ENCODE results near the gene EZH2. TPM values are rescaled to one million over a fixed set of nuclear protein-coding genes. Genes with fewer than 3 reads are reported as not detected.

The EZH2 gene
- total RNA-seq, 4 donors from 2014 or later: 9.5 to 16.3 (median 11.3) TPM

GRCh38 chr7:148828965-148829364, 55.1 kb downstream of the EZH2 start:
- TF ChIP-seq CTCF (IDR thresholded peaks at IDR 0.05) (no peak), POLR2A (IDR thresholded peaks at IDR 0.05) (no peak)
- 97 to 100% methylated on average over 1 of the region's 1 CpG for WGBS, 2 donors
- no peak for DNase-seq (ENCODE audit: low spot score in 2 of 2)
- no peak overlapping the region for H3K4me3 ChIP-seq (ENCODE audit: low read depth, poor library complexity, severe bottlenecking)
- intact Hi-C loops (cut with DNase I; ENCODE audit: low total_unique reads): no loop called here

DNA sequence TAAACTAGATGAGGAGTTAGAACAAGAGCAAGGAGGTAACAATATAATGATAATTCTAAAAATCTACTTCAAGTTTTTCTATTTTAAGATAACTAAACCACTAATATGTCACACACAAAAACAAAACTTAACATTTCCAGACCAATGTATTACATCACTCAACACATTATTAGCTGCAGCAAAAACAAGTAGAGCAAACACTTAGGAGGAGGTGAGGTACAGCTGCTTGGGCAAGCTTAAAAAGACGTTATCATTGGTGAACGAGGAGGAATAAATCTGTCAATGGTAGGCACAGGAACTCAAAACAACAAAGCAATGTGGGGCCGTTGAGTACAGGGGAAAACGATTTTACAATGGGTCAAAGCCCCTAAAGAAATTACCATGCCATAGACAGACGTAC, 58.8 kb downstream of the EZH2 start:
- no peak for DNase-seq (ENCODE audit: low spot score in 2 of 2)
- H3K4me3 ChIP-seq (ENCODE audit: low read depth, poor library complexity, severe bottlenecking): no peak overlapping the region
- intact Hi-C loops (cut with DNase I; ENCODE audit: low total_unique reads): no loop called here
- 67 to 71% methylated on average over 5 of the region's 5 CpGs for WGBS, 2 donors
- TF ChIP-seq CTCF (IDR thresholded peaks at IDR 0.05) (no peak), POLR2A (IDR thresholded peaks at IDR 0.05) (no peak)

- no peak for DNase-seq (ENCODE audit: low spot score in 2 of 2)
- intact Hi-C loops (cut with DNase I; ENCODE audit: low total_unique reads): no loop called here
- H3K4me3 ChIP-seq (ENCODE audit: low read depth, poor library complexity, severe bottlenecking): no peak overlapping the region
- 95 to 96% methylated on average over 2 of the region's 2 CpGs for WGBS, 2 donors
- no peak for TF ChIP-seq POLR2A (IDR thresholded peaks at IDR 0.05)
- no peak for TF ChIP-seq CTCF (IDR thresholded peaks at IDR 0.05)
Observed at GRCh38 chr7:148824864-148825263, 59.2 kb downstream of the EZH2 start.

GRCh38 chr7:148821422-148821821, 62.7 kb downstream of the EZH2 start:
- no peak overlapping the region for H3K4me3 ChIP-seq (ENCODE audit: low read depth, poor library complexity, severe bottlenecking)
- TF ChIP-seq POLR2A (IDR thresholded peaks at IDR 0.05) (no peak), CTCF (IDR thresholded peaks at IDR 0.05) (no peak)
- intact Hi-C loops (cut with DNase I; ENCODE audit: low total_unique reads): no loop called here
- DNase-seq (ENCODE audit: low spot score in 2 of 2): no peak
- WGBS, 2 donors: 97 to 99% methylated on average over 2 of the region's 2 CpGs

DNA sequence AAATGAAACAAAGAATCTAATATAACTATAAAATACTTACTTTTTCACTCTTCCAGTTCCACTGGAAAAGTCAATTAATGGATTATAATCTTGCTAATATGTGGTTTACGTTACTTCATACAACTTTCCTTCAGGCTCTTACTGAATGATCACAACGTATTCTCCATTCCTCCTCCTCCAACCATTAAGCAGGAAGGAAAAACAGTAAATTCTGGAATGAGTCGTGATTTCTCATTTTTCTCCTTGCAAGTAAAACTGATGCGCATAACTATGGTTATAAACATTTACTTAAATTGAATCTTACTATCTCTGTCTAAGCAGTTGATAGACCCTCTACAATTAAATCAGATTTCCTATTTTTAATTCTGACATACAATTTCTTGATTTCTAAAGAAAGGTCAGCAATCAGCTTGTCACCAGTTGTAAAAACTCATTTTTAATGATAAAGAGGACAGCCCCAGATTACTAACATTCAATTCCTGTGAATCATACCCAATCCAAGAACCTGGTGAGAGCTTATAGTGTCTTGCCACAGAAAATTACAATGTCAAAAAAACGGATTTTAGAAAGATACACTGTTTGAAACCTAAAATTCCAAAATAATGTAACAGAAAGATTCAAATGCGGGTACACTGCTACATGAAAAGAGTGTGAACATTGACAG, 64.3 kb downstream of the EZH2 start:
- 91% methylated on average over 6 of the region's 6 CpGs for WGBS, 2 donors
- TF ChIP-seq CTCF (IDR thresholded peaks at IDR 0.05): no peak
- no peak for DNase-seq (ENCODE audit: low spot score in 2 of 2)
- H3K4me3 ChIP-seq (ENCODE audit: low read depth, poor library complexity, severe bottlenecking): no peak overlapping the region
- intact Hi-C loops (cut with DNase I; ENCODE audit: low total_unique reads): no loop called here

GRCh38 chr7:148815612-148816011, 68.5 kb downstream of the EZH2 start:
- intact Hi-C loops (cut with DNase I; ENCODE audit: low total_unique reads): no loop called here
- no peak overlapping the region for H3K4me3 ChIP-seq (ENCODE audit: low read depth, poor library complexity, severe bottlenecking)
- 76 to 87% methylated on average over 3 of the region's 3 CpGs for WGBS, 2 donors
- TF ChIP-seq POLR2A (IDR thresholded peaks at IDR 0.05) (no peak), CTCF (IDR thresholded peaks at IDR 0.05) (no peak)
- no peak for DNase-seq (ENCODE audit: low spot score in 2 of 2)
